Mucosa of rectum (tissue), 2 donors: ENCODE data around the gene NPAS1.
A peak's percentile ranks its signal among the peaks of the same experiment; 100 is the strongest.
"Not testable (repeated sequence)": the region's sequence is repeated elsewhere in the genome, so short reads cannot be mapped to it uniquely, and the experiment has no call there.

Source experiments
- H3K27ac ChIP-seq, 2 donors: one replicate each; pipeline ENCODE4 v1.7.0; 2013; ENCODE audit warnings: inconsistent platforms in 2 of 2, low read depth in 2 of 2, low read length in 2 of 2
- H3K27me3 ChIP-seq, 2 donors: one replicate each; pipeline ENCODE4 v1.7.0; 2013; ENCODE audit warnings: low read length in 2 of 2; ENCODE audit not compliant: control insufficient read depth in 2 of 2, insufficient read depth in 2 of 2
- H3K36me3 ChIP-seq, 2 donors: one replicate each; pipeline ENCODE4 v1.7.0; 2013; ENCODE audit warnings: low read length in 2 of 2; ENCODE audit not compliant: control insufficient read depth in 2 of 2, insufficient read depth in 2 of 2
- H3K4me1 ChIP-seq, 2 donors: one replicate each; pipeline ENCODE4 v1.7.0; 2013; ENCODE audit warnings: low read length in 2 of 2, mild to moderate bottlenecking in 1 of 2; ENCODE audit not compliant: control insufficient read depth in 2 of 2, insufficient read depth in 2 of 2
- H3K4me3 ChIP-seq, 2 donors: one replicate each; pipeline ENCODE4 v1.7.0; 2013; ENCODE audit warnings: low read length in 2 of 2
- H3K9ac ChIP-seq, 2 donors: one replicate each; pipeline ENCODE4 v1.7.0; 2013; ENCODE audit warnings: low read length in 2 of 2, low read depth in 1 of 2, mild to moderate bottlenecking in 1 of 2
- H3K9me3 ChIP-seq, 2 donors: one replicate each; pipeline ENCODE4 v1.7.0; 2013; ENCODE audit warnings: low read length in 2 of 2; ENCODE audit not compliant: control insufficient read depth in 2 of 2
- donor health status: healthy.
- donor health status: Normal muscosa, but diverticular disease.

The NPAS1 gene

DNA sequence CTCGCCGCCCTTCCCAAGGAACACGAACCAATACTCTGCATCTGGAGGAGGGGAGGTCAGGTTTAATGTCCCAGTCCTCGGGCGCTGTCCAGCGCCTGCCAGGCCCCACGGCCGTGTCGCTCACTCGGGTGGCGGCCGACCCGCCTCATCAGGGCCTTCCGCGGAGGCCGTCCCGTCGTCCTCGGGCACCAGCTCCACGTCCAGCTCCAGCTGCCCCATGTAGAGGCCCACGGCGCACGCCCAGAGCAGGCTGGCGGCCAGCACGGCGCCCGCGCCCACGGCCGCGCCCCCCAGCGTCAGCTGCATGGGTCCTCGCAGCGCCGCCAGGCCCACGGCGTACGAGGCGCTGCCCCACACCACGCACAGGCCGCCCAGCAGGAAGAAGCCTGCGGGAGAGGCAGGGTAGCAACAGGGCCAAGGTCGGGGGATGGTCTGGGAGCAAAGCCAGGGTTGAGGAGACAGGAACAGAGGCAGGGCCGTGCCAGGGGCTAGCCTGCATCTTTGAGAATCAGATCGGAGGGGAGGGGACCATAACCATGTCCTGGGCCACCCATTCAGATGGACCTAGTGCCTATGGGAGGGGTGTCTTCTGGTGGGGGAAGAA lies 26.3 kb downstream of the NPAS1 start:
- H3K36me3 ChIP-seq = no peaks in the 10 kb centered on the region
- H3K9ac ChIP-seq = no peak overlapping the region
- H3K9me3 ChIP-seq = no peaks in the 10 kb centered on the region
- no peaks in the 10 kb centered on the region for H3K27me3 ChIP-seq
- H3K4me1 ChIP-seq = peaks cover 0 to 3% of the 10 kb centered on the region in 2 donors
- H3K4me3 ChIP-seq = no peak overlapping the region
- no peak overlapping the region for H3K27ac ChIP-seq

DNA sequence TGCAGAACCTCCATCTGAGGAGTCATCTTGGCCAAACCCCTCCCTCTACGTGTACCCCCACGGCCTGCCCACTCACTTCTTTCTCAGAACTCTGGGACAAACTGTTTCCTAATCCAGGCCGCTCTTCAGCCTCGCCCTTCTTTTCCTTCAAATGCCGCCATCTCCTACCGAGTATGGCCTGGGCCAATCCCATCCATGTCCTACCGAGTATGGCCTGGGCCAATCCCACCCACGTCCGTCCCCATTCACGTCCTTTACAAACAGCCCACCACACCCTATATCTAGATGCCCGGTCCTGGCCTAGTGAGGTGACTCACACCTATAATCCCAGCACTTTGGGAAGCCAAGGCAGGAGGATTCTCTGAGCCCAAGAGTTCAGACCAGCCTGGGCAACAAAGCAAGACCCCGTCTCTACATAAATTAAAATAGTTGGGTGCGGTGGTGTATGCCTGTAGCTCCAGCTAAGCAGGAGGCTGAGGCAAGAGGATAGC lies 27.7 kb downstream of the NPAS1 start:
- Histone ChIP-seq H3K4me3 (peak overlapping the region; percentile 79 to 84), H3K9me3 (no peaks in the 10 kb centered on the region), H3K4me1 (peaks cover 0 to 3% of the 10 kb centered on the region in 2 donors), H3K27ac (no peak overlapping the region), H3K9ac (no peak overlapping the region), H3K36me3 (no peaks in the 10 kb centered on the region), H3K27me3 (no peaks in the 10 kb centered on the region)

DNA sequence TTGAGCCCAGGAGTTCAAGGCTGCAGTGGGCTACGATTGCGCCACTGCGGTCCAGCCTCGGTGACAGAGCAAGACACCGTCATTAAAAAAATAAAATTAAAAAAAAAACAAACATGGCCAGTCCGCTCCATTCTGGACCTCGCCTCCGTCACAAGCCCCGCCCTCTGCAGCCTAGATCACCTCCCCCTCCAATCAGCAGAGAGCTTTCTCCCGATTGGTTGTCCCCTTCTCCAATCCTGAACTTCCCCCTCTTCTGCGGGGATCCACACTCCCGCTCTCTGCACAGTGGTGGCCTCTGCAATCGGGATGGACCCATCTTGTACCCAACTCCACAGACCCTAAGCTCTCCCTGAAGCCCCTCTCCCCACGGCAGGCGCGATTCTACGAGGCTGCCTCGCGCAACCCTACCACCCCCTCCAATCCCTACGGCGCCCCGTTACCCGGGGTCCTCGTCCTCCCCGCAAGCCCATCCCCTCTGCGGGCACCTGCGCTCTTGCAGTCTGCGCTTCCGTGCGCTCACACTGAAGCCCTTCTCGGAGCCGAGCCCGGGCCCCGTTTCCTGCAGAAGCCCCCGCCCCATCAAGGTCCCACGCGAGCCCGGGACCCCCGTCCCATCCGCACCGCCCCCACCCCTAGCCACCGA lies 28.2 kb downstream of the NPAS1 start:
- Histone ChIP-seq H3K4me1 (peaks cover 0 to 3% of the 10 kb centered on the region in 2 donors), H3K9ac (peak overlapping the region; percentile 52 to 72)

DNA sequence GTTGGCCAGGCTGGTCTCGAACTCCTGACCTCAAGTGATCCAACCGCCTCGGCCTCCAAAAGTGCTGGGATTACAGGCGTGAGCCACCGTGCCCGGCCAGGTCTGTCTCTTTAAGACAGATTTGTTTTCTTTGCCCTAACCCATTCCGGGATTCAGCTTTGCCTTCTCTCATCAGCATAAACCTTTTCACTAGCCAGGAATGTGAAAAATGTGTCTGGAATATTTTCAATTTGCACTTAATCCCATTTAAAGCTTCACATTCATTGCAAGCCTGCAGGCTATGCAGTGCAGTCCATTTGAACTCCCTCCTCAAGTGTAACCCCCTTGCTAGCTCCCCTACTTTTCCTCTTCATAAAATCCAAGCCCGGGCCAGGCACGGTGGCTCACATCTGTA lies 29.7 kb downstream of the NPAS1 start:
- peaks cover 0 to 3% of the 10 kb centered on the region in 2 donors for H3K4me1 ChIP-seq
- no peak overlapping the region for H3K4me3 ChIP-seq
- H3K27ac ChIP-seq = no peak overlapping the region
- H3K36me3 ChIP-seq = no peaks in the 10 kb centered on the region
- no peaks in the 10 kb centered on the region for H3K27me3 ChIP-seq
- H3K9ac ChIP-seq = no peak overlapping the region
- H3K9me3 ChIP-seq = no peaks in the 10 kb centered on the region

More for the DNA sequence above, 28.2 kb downstream of the NPAS1 start:
- H3K4me3 ChIP-seq = peak overlapping the region; percentile 79 to 84
- H3K9me3 ChIP-seq = no peaks in the 10 kb centered on the region
- H3K27ac ChIP-seq = peak overlapping the region; percentile 58 to 67
- H3K36me3 ChIP-seq = no peaks in the 10 kb centered on the region
- no peaks in the 10 kb centered on the region for H3K27me3 ChIP-seq

DNA sequence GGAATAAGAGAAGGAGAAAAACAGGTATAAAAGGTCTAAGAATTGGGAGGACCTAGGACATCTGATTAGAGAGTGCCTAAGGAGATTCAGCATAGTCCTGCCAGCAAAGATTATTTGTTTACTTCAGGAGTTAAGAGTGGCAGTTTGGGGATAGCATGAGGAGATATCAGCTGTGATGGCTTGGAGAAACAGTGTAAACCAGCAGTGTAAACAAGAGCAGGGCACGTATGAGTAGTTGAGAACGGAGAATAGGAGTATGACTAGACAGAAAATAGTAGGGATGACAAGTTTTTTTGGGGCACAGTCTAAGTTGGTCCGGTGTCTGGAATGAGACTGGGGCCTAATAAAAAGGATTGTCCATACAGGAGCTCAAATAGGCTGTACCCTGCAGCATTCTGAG lies 30.9 kb downstream of the NPAS1 start:
- H3K9me3 ChIP-seq, H3K9ac ChIP-seq, H3K27ac ChIP-seq, H3K27me3 ChIP-seq, H3K4me3 ChIP-seq, H3K36me3 ChIP-seq, H3K4me1 ChIP-seq: not testable (repeated sequence)

DNA sequence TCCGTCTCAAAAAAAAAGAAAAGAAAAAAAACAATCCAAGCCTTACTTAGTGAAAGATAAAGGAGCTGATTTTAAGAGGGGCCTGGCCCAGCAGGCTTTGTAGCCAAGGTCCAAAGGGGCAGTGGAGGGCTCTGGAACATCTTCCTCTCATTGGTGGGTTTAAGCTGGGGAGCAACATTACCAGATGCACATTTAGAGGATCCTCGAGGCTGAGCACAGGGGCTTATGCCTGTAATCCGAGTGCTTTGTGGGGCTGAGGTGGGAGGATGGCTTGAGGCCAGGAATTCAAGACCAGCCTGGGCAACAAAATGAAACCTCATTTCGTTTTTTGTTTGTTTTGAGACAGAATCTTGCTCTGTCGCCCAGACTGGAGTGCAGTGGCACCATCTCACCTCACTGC lies 36.8 kb downstream of the NPAS1 start:
- Histone ChIP-seq H3K36me3 (no peaks in the 10 kb centered on the region), H3K9me3 (no peaks in the 10 kb centered on the region), H3K9ac (no peak overlapping the region), H3K27me3 (no peaks in the 10 kb centered on the region), H3K4me1 (no peaks in the 10 kb centered on the region), H3K4me3 (no peak overlapping the region), H3K27ac (no peak overlapping the region)

DNA sequence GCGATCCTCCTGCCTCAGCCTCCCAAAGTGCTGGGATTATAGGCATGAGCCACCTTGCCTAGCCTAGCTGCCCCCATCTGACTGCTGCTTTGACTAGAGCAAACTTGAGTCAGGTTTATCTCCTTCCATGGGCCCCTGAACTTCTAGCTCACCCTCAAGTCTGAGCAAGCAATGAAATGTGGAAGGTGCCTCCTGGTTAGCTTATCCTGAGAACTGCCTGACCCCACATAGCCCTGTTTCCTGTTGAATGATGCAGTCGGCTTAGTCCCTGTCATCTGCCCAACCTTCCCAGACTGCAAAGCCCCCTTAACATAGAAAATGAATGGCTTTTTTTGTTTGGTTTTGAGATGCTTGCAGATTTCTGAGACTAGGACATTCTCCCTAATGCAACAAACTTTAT lies 37.7 kb downstream of the NPAS1 start:
- Histone ChIP-seq H3K9ac (no peak overlapping the region), H3K36me3 (no peaks in the 10 kb centered on the region), H3K27me3 (no peaks in the 10 kb centered on the region), H3K4me3 (no peak overlapping the region), H3K27ac (no peak overlapping the region), H3K4me1 (no peaks in the 10 kb centered on the region), H3K9me3 (no peaks in the 10 kb centered on the region)

DNA sequence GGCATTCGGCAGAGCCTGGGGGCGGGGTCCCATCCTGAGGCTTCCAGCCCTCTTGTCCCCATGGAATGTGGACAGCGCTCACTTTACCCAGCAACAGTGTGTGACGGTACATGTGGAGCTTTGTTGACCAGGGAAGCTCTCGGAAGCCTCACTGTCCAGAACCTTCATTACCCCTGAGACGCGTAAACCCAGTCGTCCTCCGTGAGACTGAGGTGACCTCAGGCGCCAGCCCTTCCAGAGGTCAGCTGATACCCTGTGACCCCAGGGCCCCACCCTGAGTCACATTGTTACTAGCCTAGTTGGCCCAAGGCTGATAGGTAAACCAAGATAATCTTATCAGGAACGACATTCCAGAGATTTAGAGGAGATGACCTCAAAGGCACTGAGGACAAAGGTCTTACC lies 39.0 kb downstream of the NPAS1 start:
- H3K9me3 ChIP-seq = no peaks in the 10 kb centered on the region
- H3K4me1 ChIP-seq = no peaks in the 10 kb centered on the region
- H3K4me3 ChIP-seq = no peak overlapping the region
- H3K9ac ChIP-seq = no peak overlapping the region
- peaks cover 0 to 2% of the 10 kb centered on the region in 2 donors for H3K36me3 ChIP-seq
- no peak overlapping the region for H3K27ac ChIP-seq
- no peaks in the 10 kb centered on the region for H3K27me3 ChIP-seq

DNA sequence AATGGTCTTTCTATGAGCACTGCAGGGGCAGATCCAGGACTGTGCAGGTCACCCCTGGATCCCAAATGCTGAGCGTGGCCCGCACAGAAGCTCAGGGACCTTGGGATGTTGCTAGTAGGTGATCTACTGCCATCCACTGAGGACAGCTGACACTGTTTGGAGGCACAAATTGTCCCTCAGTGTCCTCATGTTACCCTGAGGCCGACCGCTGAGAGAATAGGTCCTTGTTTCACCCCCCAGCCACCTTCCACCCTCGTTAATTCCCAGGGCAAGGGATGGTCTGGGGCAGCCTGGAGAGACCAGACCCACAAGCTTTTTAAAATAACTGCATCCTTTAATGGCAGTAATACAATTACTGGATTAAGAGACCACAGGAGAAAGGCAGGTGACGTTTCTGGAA lies 44.2 kb downstream of the NPAS1 start:
- Histone ChIP-seq H3K27ac (no peak overlapping the region), H3K4me1 (no peaks in the 10 kb centered on the region), H3K27me3 (no peaks in the 10 kb centered on the region), H3K4me3 (no peak overlapping the region), H3K9me3 (no peaks in the 10 kb centered on the region), H3K9ac (no peak overlapping the region), H3K36me3 (peaks cover 19 to 28% of the 10 kb centered on the region in 2 donors)

DNA sequence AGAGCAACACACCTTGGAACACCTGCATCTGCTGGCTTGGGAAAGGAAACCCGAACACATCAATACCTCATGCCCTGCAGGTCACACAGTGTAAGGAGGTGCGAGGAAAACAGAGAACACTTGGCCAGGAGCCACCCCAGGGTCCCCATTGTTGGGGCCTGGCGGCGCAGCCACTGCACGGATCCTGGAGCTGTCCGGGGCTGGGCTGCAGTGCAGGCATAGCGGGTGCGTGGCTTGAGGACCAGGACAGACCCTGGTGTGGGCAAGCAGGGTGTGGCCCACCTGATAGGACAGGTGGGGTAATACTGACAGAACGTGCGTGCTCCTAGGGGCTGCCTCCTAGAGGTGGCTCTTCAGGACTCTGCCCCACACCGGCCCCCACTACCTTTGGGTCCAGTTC lies 45.6 kb downstream of the NPAS1 start:
- H3K4me1 ChIP-seq = no peaks in the 10 kb centered on the region
- H3K27me3 ChIP-seq = no peaks in the 10 kb centered on the region
- peaks cover 22 to 36% of the 10 kb centered on the region in 2 donors for H3K36me3 ChIP-seq
- H3K4me3 ChIP-seq = no peak overlapping the region
- H3K27ac ChIP-seq = no peak overlapping the region
- H3K9ac ChIP-seq = no peak overlapping the region
- no peaks in the 10 kb centered on the region for H3K9me3 ChIP-seq
